ENCODE data around the gene GHRHR. TPM values are rescaled to one million over a fixed set of nuclear protein-coding genes. Genes with fewer than 3 reads are reported as not detected.

GHRHR gene
- total and polyA plus RNA-seq, 2 donors (not counting 1 experiment from before 2014, with no cell fraction given) = not detected

GRCh38 chr7:30924624-30925023, 39.1 kb upstream of the GHRHR start:
- POLR2A ChIA-PET = no interaction called here
- Histone ChIP-seq H3K9me3 (ENCODE audit: control extremely low read depth in 1 of 3, control insufficient read depth in 2 of 3, insufficient read depth in 1 of 3, low read length in 2 of 3) (peaks cover 0 to 22% (median 0%) of the 10 kb centered on the region in 3 donors), H3K79me2 (ENCODE audit: control insufficient read depth, insufficient read depth, low read length) (no peaks in the 10 kb centered on the region), H3K36me3 (replicated peaks in 1 of 2; ENCODE audit: control extremely low read depth in 1 of 2, control insufficient read depth in 1 of 2, extremely low read depth in 1 of 2, insufficient read depth in 2 of 2, low read length in 1 of 2) (no peaks in the 10 kb centered on the region), H2AFZ (ENCODE audit: insufficient read depth, low read depth, low read length, poor library complexity, severe bottlenecking) (no peak overlapping the region), H3K4me1 (ENCODE audit: control insufficient read depth in 2 of 2, insufficient read depth in 2 of 2, low read length in 2 of 2) (no peaks in the 10 kb centered on the region), H4K20me1 (ENCODE audit: control insufficient read depth, insufficient read depth, low read length, poor library complexity, severe bottlenecking) (no peaks in the 10 kb centered on the region), H3K4me2 (replicated peaks; ENCODE audit: low read depth, low read length, poor library complexity, severe bottlenecking) (no peak overlapping the region), H3K4me3 (ENCODE audit: control extremely low read depth in 1 of 5, extremely low read depth in 1 of 5, insufficient read depth in 1 of 5, low read depth in 2 of 5, low read length in 4 of 5) (no peak overlapping the region), H3K27me3 (replicated peaks in 1 of 4; ENCODE audit: control extremely low read depth in 1 of 4, control insufficient read depth in 3 of 4, insufficient read depth in 4 of 4, low read length in 3 of 4) (no peaks in the 10 kb centered on the region), H3K27ac (ENCODE audit: low read length in 2 of 2) (no peak overlapping the region), H3K9ac (ENCODE audit: low read length) (no peak overlapping the region)
- Mint-ChIP-seq H3K4me1 (no peaks in the 10 kb centered on the region), H3K9me3 (ENCODE audit: insufficient read depth) (no peaks in the 10 kb centered on the region), H3K4me3 (no peak overlapping the region), H3K27ac (no peak overlapping the region), H3K27me3 (no peaks in the 10 kb centered on the region)
- TF ChIP-seq CTCF (IDR thresholded peaks at IDR 0.05) = no peak
- no peak for TF ChIP-seq EZH2 (IDR thresholded peaks at IDR 0.05; ENCODE audit: borderline replicate concordance, insufficient read depth, low read depth, low read length, poor library complexity, severe bottlenecking)
- CTCF ChIA-PET = no interaction called here
- DNase-seq (no peak), ATAC-seq (ENCODE audit: low read depth) (no peak)
- intact Hi-C loops (cut with micrococcal nuclease) = no loop called here

- WGBS (ENCODE audit: insufficient coverage) = 91% methylated on average over 1 of the region's 2 CpGs
- TF ChIP-seq CTCF (IDR thresholded peaks at IDR 0.05) = no peak
- TF ChIP-seq EZH2 (IDR thresholded peaks at IDR 0.05; ENCODE audit: borderline replicate concordance, insufficient read depth, low read depth, low read length, poor library complexity, severe bottlenecking) = no peak
- Histone ChIP-seq H3K27me3 (replicated peaks in 1 of 4; ENCODE audit: control extremely low read depth in 1 of 4, control insufficient read depth in 3 of 4, insufficient read depth in 4 of 4, low read length in 3 of 4) (peaks cover 0 to 2% (median 0%) of the 10 kb centered on the region in 4 experiments), H3K27ac (ENCODE audit: low read length in 2 of 2) (no peak overlapping the region), H3K4me1 (ENCODE audit: control insufficient read depth in 2 of 2, insufficient read depth in 2 of 2, low read length in 2 of 2) (no peaks in the 10 kb centered on the region), H3K36me3 (replicated peaks in 1 of 2; ENCODE audit: control extremely low read depth in 1 of 2, control insufficient read depth in 1 of 2, extremely low read depth in 1 of 2, insufficient read depth in 2 of 2, low read length in 1 of 2) (no peaks in the 10 kb centered on the region), H4K20me1 (ENCODE audit: control insufficient read depth, insufficient read depth, low read length, poor library complexity, severe bottlenecking) (no peaks in the 10 kb centered on the region), H3K79me2 (ENCODE audit: control insufficient read depth, insufficient read depth, low read length) (no peaks in the 10 kb centered on the region), H3K9me3 (ENCODE audit: control extremely low read depth in 1 of 3, control insufficient read depth in 2 of 3, insufficient read depth in 1 of 3, low read length in 2 of 3) (peaks cover 0 to 22% (median 0%) of the 10 kb centered on the region in 3 donors), H3K4me3 (ENCODE audit: control extremely low read depth in 1 of 5, extremely low read depth in 1 of 5, insufficient read depth in 1 of 5, low read depth in 2 of 5, low read length in 4 of 5) (no peak overlapping the region), H2AFZ (ENCODE audit: insufficient read depth, low read depth, low read length, poor library complexity, severe bottlenecking) (no peak overlapping the region), H3K4me2 (replicated peaks; ENCODE audit: low read depth, low read length, poor library complexity, severe bottlenecking) (no peak overlapping the region), H3K9ac (ENCODE audit: low read length) (no peak overlapping the region)
- no peak overlapping the region for H3K27ac Mint-ChIP-seq
- ChIA-PET CTCF (no interaction called here), POLR2A (no interaction called here)
- H3K4me1 Mint-ChIP-seq = no peaks in the 10 kb centered on the region
- ATAC-seq (ENCODE audit: low read depth) = no peak
- no peak overlapping the region for H3K4me3 Mint-ChIP-seq
- H3K9me3 Mint-ChIP-seq (ENCODE audit: insufficient read depth) = no peaks in the 10 kb centered on the region
- no peaks in the 10 kb centered on the region for H3K27me3 Mint-ChIP-seq
- intact Hi-C loops (cut with micrococcal nuclease) = no loop called here
- no peak for DNase-seq
These were observed 38.6 kb upstream of the GHRHR start for GRCh38 chr7:30925117-30925516.

All from B cell (primary cell).